Measurements from ENCODE around the gene IL1RL2.

IL1RL2 gene

DNA sequence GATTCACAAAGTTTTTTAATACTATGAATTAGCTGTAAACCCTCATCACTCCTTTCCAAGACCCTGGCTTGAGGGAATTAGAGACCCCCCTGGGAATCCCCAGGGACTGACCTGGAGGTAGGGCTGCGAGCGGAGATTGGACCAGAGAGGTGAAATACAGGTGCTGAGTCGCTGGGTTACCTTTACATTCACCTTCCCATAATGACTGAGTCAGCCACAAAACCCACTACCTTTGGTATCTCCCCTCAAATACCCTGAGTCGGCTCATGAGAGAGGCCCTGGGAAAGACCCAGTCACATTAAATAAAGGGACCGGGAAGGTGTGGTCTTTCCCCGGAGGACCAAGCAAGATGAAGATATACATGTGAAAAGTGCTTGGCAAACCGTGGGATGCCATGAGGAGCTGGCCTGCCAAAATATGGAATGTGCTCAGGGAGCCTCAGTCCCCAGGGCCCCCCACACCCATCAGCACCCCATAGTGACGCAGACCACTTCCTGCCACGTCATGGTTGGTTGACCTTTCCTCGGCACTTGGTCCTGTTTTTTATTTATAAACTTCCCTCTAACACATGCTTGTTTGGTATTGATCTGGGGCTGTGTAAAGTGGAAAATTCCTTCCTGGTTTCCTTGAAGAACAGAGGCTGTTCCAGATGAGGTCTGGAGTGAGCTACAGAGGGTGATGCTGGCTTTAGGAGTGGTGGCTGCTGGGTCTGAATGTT is 51.4 kb downstream of the IL1RL2 start:
- no peak for DNase-seq (ENCODE audit: low read depth in 3 of 3, low spot score in 1 of 3)

DNA sequence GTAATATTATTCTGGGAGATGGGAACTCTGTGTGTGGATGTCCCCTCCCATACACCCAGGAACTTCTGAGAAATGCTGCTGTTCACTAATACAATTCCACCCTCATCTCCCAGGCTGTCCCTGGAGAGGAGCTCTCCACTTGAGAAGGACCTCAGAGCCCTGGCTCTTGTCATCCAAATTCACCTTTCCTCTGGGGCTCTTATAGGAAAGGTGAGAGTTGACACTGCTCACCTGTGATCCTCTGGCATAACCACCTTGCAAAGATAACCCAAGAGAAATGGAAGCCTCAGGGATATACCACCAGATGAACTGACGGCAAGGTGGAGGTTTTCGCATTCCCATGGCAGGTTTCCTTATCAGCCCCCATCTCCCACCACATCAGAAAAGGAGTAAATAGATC is 52.0 kb downstream of the IL1RL2 start:
- DNase-seq (ENCODE audit: low read depth in 3 of 3, low spot score in 1 of 3), result no peak

DNA sequence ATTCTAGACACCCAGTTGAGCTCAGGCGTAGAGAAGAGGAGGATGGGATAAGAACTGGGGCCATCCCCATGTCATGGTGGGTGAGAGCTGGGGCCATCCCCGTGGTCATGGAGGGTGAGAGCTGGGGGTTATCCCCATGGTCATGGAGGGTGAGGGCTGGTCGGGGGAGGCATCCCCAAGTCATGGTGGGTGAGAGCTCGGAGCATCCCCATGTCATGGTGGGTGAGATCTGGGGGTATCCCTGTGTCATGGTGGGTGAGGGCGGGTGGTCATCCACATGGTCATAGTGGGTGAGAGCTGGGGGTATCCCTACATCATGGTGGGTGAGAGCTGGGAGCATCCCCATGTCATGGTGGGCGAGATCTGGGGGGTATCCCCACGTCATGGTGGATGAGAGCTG is 52.5 kb downstream of the IL1RL2 start:
- DNase-seq (ENCODE audit: low read depth in 3 of 3, low spot score in 1 of 3), result no peak

DNA sequence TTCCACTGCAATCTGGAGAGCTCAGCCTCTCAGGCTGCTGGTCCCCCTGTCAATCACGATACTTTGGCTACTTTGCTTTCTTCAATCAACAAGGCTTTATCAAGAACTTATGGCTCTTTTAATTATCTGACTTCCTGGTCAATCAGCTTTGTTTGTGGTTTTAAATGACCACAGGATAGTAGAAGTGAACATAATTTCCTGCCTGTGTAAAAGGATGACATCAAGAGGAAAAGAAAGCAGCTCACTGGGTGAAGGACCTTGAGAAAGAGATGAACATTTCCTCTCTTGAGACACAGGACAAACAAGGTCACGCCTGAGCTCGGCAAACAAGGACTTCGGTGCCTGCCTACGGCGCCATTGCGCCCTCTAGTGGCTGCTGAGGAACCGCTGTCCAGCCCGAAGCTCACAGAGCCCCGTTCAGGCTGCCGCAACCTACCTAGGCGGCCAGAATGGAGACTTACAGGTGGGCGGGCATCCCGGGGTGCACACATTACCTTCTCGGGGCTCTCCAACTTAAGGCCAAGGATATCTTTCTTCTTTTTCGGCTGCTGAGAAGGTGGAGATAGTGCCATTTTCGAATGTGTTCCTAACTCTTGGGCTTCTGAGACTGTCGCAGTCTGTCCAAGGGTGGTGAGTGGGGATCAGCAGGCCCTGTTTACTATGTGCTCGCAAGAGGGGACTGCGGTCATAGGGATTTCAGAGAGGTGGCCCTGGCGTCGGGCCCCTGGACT is 54.0 kb downstream of the IL1RL2 start:
- peak; percentile 72 to 90 (median 81) for DNase-seq (ENCODE audit: low read depth in 3 of 3, low spot score in 1 of 3)

DNA sequence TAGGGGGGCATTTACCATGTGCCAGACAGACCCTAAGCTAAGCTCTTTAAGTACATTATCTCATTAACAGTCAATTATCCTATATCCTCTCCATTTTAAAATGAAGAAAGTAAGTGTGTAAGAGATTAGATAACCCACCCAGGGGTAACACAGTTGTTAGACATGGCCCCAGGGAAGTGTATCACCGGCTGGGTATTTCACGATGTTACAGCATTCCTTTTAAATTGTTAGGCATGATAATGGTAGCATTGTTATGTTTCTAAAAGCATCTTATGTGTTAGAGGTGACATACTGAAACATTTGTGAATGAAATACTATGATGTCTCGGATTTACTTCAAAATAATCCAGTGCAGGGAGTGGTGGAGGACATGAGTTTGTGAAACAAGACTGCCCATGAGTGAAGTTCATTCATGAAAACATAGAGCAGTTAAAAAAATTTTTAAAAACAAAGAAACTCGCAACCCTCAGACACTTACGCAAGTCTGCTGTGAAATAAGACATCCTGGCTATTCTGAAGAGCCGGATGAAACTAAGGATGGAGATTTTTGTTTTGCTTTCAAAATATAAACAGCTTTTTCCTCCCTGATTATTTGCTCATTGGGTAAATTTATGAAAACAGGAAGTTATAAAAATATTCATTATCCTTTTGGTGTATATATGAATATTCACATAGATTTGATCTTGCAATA is 54.9 kb downstream of the IL1RL2 start:
- DNase-seq (ENCODE audit: low read depth in 3 of 3, low spot score in 1 of 3), result no peak

DNA sequence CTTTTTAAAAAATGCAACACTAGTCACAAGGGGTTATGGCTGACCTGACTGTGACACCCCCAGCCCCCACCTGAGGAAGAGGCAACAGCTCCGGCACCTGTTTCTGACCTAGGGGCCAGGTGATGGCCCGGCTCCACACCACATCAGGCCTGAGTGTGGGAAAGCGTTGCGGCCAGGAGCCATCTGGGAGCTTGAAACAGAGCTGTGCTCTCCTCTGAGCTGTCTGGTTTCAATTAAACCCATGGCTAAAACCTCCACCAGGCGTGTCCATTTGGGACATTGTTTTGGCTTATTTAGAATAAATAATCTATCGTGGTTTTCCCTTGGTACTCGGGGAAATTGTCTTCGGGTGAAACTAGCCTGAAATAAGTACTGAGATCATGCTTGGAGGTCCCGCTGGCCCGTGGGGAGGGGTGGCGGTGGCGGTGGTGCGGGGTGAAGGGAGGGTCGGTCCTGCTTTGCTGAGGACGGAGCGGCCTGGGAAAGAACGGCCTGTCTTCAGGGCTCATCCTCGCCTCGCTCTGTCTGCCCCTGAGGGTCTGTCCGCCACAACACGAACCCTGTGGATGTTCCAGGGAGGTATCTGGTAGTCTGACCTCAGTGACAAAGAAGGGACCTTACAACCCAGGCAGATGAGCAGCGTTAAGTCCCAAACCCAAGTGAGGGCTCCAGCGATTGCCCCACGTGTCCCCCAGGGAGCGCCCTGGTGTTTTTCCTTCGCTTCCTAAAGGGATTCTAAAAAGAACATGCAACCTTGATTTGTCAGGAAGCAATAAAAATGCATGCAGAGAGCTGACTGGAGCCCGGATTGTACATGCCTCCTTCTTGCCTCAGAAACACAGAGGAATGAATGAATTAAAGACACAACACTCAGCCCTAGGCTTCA is 58.7 kb downstream of the IL1RL2 start:
- no peak for DNase-seq (ENCODE audit: low read depth in 3 of 3, low spot score in 1 of 3)

DNA sequence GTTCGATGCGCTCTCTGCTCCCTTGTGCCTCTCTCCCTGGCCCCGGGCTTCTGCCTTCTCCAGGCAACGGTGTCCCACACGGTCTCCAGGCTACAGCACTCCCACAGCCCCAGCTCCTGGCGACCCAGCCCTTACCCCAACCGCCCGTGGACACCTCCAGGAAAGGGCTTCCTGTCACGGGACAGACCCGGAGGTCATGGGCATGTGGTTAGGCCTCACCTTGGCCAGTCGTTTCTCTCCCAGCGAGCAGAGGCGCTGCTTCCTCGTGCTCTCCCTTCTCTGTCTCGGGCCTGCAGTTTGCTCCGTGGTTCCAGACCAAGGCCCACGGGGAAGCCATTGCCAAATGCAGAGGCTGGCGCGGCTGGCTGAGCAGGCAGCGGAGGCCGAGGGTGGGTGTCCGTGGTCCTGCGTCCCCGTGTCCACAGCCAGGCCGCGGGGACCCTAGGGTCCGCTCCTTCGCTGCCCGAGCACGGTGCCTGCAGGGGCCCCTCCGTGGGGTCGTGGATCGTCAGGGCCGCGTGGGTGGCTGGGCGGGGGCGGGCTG is 63.5 kb downstream of the IL1RL2 start:
- no peak for DNase-seq (ENCODE audit: low read depth in 3 of 3, low spot score in 1 of 3)

DNA sequence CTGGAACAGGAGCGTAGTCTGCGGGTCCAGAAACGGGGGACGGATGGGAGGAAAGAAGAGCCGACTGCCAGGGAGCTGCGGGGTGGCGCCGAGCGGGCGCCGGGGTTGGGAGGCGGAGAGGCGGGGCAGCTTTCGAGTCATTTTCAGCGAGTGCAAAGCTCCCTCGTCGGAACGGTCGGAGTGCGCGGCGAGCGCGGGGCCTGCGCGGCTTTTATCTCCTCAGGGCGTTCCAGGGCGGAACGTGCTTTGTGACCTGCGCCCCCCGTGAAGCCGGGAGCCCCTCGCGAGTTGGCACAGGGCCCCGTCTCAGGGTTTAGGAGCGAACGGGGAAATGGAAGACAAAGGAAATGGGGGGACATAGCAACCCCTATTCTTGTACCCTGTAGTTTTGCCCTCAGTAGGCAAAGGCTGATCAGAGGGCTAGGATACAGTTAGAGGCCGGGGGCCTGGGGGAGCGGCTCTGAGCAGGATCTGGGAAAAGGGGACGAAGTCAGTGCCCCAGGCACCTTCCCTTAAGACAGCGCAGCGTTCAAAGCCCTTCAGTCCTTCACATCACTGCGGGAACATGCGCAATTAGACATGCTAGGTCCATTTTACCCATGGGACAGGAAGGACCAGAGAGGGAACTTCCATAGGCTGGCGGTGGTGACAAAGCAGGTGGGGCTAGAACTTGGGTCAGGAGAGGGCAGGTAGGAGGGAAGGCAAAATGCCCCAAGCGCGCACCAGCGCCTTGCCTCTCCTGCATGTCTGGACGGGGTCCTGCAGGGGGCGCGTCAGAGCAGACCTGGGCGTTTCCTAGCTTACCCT is 64.4 kb downstream of the IL1RL2 start:
- peak; percentile 23 to 64 (median 29) for DNase-seq (ENCODE audit: low read depth in 3 of 3, low spot score in 1 of 3)

DNA sequence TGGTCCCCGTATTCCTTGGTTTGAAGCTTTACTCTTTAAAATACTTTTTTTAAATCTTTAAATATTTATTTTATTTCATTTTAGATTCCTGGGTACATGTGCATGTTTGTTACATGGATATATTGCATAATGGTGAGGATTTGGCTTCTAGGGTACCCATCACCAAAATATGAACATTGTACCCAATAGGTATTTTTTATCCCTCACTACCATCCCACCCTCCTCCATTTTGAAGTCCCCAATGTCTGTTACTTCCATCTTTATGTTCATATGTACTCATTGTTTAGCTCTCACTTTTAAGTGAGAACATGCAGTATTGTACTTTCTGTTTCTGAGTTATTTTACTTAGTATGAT is 65.0 kb downstream of the IL1RL2 start:
- DNase-seq (ENCODE audit: low read depth in 3 of 3, low spot score in 1 of 3), result no peak

DNA sequence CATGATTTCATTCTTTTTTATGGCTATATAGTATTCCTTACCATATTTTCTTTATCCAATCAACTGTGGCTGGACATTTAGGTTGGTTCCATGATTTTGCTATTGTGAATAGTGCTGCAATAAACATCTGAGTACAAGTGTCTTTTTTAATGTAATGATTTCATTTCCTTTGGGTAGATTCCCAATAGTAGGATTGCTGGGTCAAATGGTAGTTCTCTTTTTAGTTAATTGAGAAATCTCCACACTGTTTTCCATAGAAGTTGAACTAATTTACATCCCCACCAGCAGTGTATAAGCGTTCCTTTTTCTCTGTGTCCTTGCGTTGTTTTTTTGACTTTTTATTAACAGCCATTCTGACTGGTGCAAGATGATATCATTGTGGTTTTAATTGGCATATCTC is 65.4 kb downstream of the IL1RL2 start:
- DNase-seq (ENCODE audit: low read depth in 3 of 3, low spot score in 1 of 3), result no peak

DNA sequence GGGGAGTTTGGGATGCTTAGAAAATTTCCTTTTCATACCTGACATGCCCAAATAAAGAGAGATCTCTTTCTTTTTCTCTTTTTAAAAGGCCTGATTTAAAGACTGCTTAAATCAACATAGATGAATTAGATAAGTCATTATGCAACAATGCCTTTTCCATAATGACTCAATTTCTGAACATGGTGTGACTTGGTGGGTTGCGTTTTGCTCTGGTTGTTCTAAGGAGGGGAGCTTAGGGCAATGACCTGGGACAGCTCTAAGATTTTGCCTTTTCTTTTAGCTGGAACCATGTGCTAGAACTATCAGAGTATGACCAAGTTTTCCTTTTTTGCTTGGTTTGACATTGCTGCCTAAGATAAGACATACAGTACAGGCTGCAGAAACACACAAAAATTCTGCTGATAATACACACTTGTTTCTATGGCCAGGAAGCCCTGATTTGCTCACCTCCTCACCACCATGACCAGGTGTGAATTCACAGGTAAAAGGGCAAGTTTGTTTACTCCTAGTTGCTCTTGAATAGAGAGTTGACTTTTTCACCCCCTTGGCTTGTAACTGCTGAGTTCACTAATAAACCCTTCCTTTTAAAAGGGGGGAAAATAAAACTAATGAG is 66.4 kb downstream of the IL1RL2 start:
- DNase-seq (ENCODE audit: low read depth in 3 of 3, low spot score in 1 of 3), result no peak

DNA sequence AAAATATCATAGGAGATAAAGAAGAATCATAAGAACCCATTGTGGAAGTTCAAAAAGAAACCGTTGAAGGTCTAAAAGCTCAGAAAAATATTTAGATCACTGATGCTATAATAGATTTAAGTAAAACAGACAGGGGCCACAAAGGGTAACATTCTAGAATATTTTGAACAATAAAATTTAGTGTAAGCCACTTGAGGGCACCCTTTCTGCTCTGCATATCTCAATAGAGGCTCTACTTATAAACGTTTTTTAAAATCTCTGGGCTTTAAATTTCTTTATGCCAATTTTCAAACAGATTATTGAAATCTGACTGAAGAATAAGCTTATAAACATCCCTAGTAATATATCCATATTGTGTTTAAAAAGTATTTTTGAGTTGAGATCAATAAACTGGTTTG is 66.9 kb downstream of the IL1RL2 start:
- DNase-seq (ENCODE audit: low read depth in 3 of 3, low spot score in 1 of 3), result no peak

DNA sequence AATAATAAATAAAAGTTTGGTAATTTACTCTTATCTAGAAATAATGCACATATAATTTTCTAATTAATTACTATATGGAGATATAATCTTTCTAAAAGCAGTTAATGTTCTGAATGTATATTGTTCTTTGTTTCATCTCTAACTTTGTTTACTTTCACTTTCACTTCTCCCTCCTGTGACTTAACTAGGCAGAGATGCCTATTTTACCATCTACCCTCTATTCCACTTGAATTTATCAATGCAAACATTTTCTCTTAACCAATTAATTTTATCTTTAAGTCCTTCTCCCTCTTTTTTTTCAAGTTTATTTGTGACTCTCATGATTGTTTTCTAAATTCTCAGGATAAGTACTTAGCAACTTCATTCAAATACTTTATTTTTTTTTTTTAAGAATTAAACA is 69.5 kb downstream of the IL1RL2 start:
- no peak for DNase-seq (ENCODE audit: low read depth in 3 of 3, low spot score in 1 of 3)

DNA sequence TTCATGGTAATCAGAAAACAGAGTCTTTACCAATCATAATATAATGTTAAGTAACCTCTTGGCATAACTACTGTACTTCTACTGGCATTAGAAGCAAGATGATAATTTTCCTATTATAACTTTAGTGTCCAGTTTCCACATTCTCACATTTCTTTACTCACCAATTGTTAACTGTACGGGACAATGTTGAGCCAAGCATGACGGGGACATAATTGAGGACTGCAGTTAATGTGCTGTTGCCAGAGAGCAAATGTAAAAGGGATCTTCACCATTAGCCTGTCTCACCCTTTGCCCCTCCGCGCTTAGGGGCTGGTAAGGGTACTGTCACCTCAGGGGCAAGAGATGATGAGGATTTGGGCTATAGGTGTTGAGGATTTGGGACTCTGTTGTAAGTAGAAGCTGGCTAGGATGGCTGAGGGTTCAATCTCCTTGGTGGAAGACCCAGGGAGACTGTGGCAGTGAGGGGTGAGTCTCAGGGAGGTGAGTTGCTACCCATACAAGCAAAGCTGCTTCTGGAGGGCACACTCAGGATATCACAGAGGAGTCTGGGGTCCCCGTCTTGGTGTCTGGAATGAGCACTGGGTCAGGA is 70.1 kb downstream of the IL1RL2 start:
- no peak for DNase-seq (ENCODE audit: low read depth in 3 of 3, low spot score in 1 of 3)

DNA sequence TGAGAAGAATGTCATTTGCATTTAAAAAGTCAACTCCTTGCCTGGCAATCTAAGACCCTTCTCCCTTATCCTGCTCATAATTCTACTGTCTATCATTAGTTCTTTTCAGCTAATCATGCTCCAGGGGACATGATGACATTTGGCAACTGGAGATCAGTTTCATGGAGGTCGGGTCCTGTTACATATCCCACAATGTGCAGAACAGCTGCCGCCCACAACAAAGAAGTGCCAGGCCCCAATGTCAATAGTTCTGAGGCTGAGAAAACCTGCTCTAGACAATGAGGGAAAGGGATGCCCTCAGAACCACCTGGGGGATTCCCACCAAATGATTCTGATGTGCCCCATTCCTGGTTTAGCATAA is 71.2 kb downstream of the IL1RL2 start:
- no peak for DNase-seq (ENCODE audit: low read depth in 3 of 3, low spot score in 1 of 3)

DNA sequence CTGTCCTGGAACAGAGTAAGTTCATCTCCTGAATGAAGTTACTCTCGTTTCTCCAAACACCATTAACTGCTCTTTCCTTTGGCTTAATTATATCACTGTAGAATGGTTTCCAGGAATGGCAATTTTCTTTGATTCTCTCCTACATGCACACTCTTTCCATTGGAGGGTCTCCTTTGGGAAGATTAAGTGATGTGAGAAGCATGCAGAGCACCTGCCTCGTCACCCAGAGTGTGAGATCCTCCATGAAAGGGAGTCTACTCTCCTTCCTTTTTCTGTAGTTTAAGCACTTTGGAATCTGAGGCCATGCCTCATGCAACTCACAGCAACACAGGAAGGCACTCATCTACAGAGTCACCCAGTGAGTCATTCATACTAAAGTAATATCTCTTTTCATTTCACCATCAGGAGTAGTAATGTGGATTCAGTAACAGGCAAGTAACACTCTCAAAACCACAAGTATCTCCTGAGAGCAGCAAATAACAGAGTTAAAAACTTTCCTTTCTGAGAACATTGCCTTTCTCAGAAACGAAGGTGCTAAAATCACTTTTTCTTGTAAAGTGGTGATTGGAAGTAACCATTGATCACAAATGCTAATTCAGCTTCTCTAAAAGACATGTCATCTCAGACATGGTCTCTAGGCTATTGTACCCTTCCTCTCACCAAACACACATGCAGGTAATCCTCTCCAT is 71.7 kb downstream of the IL1RL2 start:
- DNase-seq (ENCODE audit: low read depth in 3 of 3, low spot score in 1 of 3), result no peak

DNA sequence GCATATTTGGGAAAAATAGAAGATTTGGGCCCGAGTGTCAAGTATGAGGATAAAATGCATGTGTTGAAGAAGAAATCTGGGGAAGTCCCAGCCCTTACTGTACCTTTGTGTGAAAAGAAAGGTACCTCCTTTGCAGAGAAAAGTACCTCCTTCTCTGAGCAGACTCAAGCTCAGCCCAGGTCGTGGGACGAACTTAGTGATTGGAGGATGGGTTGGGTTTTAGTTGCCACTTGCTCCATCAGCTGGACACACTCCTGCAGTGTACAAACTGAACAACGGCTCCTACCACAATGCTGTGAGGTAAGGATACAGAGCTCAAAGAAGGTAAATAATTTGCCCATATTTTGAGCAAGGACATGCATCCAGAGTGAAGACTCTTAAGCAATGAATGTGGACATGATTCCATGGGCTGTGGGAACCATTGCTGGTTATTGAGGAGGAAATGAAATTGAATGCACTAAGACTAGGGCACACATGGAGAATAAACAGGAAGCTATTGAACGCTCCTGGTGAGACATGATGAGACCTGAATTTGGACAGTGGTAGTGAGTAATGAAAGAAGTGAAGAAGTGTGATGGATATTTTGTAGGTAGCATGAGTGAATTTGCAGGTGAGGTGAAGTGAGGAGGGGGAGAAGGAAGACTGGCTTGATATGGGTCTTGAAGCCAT is 74.8 kb downstream of the IL1RL2 start:
- no peak for DNase-seq (ENCODE audit: low read depth in 3 of 3, low spot score in 1 of 3)

Data from stimulated activated CD4-positive, alpha-beta T cell treated with anti-CD3 and anti-CD28 coated beads, TNF-alpha, amount 100 ng/mL, for 1 hour (primary cell).